Neural cell (in vitro differentiated cells): ENCODE data around the gene GNAI2. TPM values are rescaled to one million over a fixed set of nuclear protein-coding genes. Genes with fewer than 3 reads are reported as not detected.

Experiments used
- H2AFZ ChIP-seq: fragments of 200-600, 300-800 bp; sonication (generic), shearing (Covaris generic); 2 replicates; pipeline ENCODE4 v1.6.0; 2014; ENCODE audit warnings: low read depth, mild to moderate bottlenecking, antibody characterized with exemption, low read length, moderate library complexity
- H3F3A ChIP-seq: fragments of 200-600 bp; shearing (Covaris generic); 2 replicates; pipeline ENCODE4 v1.6.1; 2016; ENCODE audit warnings: mild to moderate bottlenecking, moderate library complexity, mixed read lengths, antibody characterized with exemption, low read length; ENCODE audit not compliant: insufficient read depth, poor library complexity, severe bottlenecking
- H3K27ac ChIP-seq: fragments of 200-600, 300-800 bp; sonication (generic), shearing (Covaris generic); 2 replicates; pipeline ENCODE4 v1.5.1; 2014; ENCODE audit warnings: mild to moderate bottlenecking, low read length, moderate library complexity
- H3K27me3 ChIP-seq: fragments of 300-800, 200-600 bp; sonication (generic), shearing (Covaris generic); 2 replicates; pipeline ENCODE4 v1.6.0; 2014; ENCODE audit warnings: mild to moderate bottlenecking, low read depth, low read length, moderate library complexity; ENCODE audit not compliant: insufficient read depth
- H3K36me3 ChIP-seq: fragments of 300-800, 200-600 bp; sonication (generic), shearing (Covaris generic); 2 replicates; pipeline ENCODE4 v1.5.1; 2014; ENCODE audit warnings: mild to moderate bottlenecking, antibody characterized with exemption, low read length, moderate library complexity; ENCODE audit not compliant: insufficient read depth
- H3K4me2 ChIP-seq: fragments of 300-800, 200-600 bp; sonication (generic), shearing (Covaris generic); 2 replicates; pipeline ENCODE4 v1.6.0; 2014; ENCODE audit warnings: mild to moderate bottlenecking, low read length
- H3K4me3 ChIP-seq: fragments of 300-800, 200-600 bp; sonication (generic), shearing (Covaris generic); 2 replicates; pipeline ENCODE4 v1.5.1; 2014; ENCODE audit warnings: mild to moderate bottlenecking, low read length, moderate library complexity
- H3K79me2 ChIP-seq: fragments of 200-600 bp; shearing (Covaris generic); replicated peaks from 2 replicates; pipeline ENCODE4 v1.6.0; 2014; ENCODE audit warnings: mild to moderate bottlenecking, low read length, moderate library complexity; ENCODE audit not compliant: insufficient read depth
- H3K9ac ChIP-seq: fragments of 300-800, 200-600 bp; sonication (generic), shearing (Covaris generic); 2 replicates; pipeline ENCODE4 v1.6.1; 2016; ENCODE audit warnings: mild to moderate bottlenecking, low read length, mixed read lengths
- H3K9me2 ChIP-seq: fragments of 200-600 bp; shearing (Covaris generic); 2 replicates; pipeline ENCODE4 v1.6.1; 2016; ENCODE audit warnings: mild to moderate bottlenecking, low read length, mixed read lengths; ENCODE audit not compliant: insufficient read depth
- H3K9me3 ChIP-seq: fragments of 200-600, 300-800 bp; sonication (generic), shearing (Covaris generic); 2 replicates; pipeline ENCODE4 v1.6.1; 2016; ENCODE audit warnings: mild to moderate bottlenecking, mixed run types, low read length, moderate library complexity, mixed read lengths
- H4K20me1 ChIP-seq: fragments of 200-600 bp; shearing (Covaris generic); 2 replicates; pipeline ENCODE4 v1.6.1; 2016; ENCODE audit warnings: mild to moderate bottlenecking, mixed run types; ENCODE audit not compliant: insufficient read depth
- EP300 ChIP-seq: fragments of 450-650 bp; conservative IDR thresholded peaks from 2 replicates; pipeline ENCODE4 v1.6.1; 2014; ENCODE audit warnings: antibody characterized with exemption, mild to moderate bottlenecking, moderate library complexity; ENCODE audit not compliant: poor library complexity, severe bottlenecking
- EZH2 ChIP-seq: fragments of 200-600, 300-800 bp; shearing (Covaris generic), sonication (generic); IDR thresholded peaks from 2 replicates; pipeline ENCODE4 v1.6.1; 2014; ENCODE audit warnings: antibody characterized with exemption, low read length, borderline replicate concordance, mild to moderate bottlenecking; ENCODE audit not compliant: insufficient read depth, poor library complexity, severe bottlenecking
- POLR2AphosphoS5 ChIP-seq: IDR thresholded peaks from 2 replicates; pipeline ENCODE4 v1.6.1; 2012
- RAD21 ChIP-seq: fragments of 450-650 bp; conservative IDR thresholded peaks from 2 replicates; pipeline ENCODE4 v1.6.1; 2014; ENCODE audit warnings: antibody characterized with exemption, mild to moderate bottlenecking, moderate library complexity
- SMC3 ChIP-seq: fragments of 450-650 bp; conservative IDR thresholded peaks from 2 replicates; pipeline ENCODE4 v1.6.1; 2014; ENCODE audit warnings: antibody characterized with exemption, mild to moderate bottlenecking, moderate library complexity; ENCODE audit not compliant: poor library complexity
- TAF1 ChIP-seq: IDR thresholded peaks from 2 replicates; pipeline ENCODE4 v1.6.1; 2012; ENCODE audit warnings: low read depth
- polyA plus RNA-seq: library from polyadenylated mRNA; depleted of rRNA; stranded (reverse); fragments of >200 nt; gene quantifications from 2 replicates; pipeline ENCODE4 v1.2.3, GENCODE V29; 2014
- TF ChIP-seq, protein P1 (sequence below): fragments of 450-650 bp; IDR thresholded peaks from 2 replicates; pipeline ENCODE4 v1.5.1; 2014; ENCODE audit warnings: antibody characterized with exemption, mild to moderate bottlenecking, moderate library complexity; ENCODE audit not compliant: poor library complexity, severe bottlenecking
- TF ChIP-seq, protein P2 (sequence below): IDR thresholded peaks from 2 replicates; pipeline ENCODE4 v1.6.1; 2012; ENCODE audit warnings: borderline replicate concordance

GNAI2 gene
- polyA plus RNA-seq, 1 donor from 2014 or later = 101 TPM

DNA sequence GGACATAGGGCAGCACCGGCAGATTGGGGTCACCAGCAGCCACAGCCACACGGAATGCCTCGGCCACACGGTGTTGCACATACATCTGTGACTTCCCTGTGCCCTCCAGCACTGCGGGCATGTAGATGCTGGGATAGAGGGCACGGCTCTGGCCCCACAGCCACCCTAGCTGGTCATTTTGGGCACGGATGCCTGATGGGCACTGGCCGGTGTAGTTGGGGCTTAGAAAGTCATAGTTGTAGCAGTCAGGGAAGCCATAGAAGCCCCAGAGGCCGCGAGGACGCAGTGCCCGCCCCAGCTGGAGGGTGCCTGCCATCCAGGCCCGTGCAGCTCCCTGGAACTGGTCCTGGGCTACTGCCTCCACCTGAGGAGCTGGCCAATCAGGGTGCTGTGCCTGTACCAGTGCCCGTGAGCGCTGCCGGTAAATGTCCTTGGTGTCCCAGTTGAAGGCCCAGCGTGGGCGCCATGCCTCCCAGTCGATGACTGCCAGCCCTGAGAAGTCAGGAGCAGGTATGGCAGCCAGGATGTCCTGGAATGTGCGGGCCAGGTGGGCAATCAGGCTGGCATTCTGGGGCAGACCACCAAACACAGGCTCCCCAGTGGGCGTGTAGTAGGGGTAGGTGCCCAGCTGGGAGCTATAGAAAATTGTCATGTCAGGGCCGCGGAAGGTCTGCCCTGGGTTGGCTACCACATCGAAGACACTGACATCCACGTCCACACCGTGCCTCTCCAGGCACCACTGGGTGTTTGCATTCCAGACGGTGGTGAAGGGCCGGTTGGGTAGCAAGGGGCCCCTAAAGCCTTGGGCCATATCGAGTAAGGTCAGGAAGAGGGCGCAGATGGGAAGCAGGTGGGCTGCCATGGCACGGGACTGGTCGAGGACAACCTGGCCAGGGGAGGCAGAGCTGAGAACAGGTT is 66.3 kb downstream of the GNAI2 start:
- H3K9ac ChIP-seq = no peak overlapping the region
- no peak overlapping the region for H3K4me3 ChIP-seq
- no peak overlapping the region for H3K27ac ChIP-seq

DNA sequence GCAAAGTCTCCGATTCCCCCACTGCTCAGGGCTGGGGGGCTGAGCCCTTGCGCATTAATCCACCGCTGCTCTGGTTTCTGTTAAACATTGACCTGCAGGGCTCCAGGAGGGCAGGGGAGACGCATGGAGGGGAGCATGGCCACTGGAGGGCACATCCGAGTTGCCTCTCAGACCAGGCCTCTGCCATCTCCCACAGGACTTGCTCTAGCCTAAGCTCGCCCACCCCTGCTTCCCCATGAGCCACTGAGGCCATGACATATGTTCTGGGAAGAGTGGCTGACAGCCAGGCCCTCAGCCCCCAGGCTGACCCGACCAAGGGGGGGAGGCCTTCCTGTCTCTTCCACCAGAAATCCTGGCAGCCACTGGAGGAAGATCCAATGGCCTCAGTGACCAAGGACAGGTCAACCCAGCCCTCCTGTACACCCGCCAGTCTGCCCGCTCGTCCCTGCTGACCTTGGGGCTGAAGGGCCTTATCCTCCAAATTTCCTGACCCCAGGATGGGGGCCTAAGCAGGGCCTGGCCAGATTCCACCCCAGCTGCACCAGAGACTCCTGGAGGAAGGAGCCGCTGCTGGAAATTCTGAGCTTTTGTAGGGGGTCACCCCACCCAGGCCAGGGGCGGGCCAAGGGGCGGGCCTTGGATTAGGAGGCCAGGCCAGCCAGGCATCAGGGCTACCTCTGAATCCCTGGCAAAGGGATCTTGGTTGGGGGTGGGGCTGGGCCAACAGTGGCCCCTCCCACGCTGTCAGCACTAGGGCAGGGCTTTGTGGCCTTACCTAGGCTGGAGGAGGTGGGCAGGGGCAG is 67.2 kb downstream of the GNAI2 start, which contains the start of gene HYAL1:
HYAL1 (minus strand) TSS at position 562 of the 803 bp plus-strand sequence. CDS start 618 bp downstream, outside the sequence.
- no peaks in the 10 kb centered on the region for H3K79me2 ChIP-seq
- H3K4me2 ChIP-seq = no peak within 1 kb of the TSS
- no peaks in the 10 kb centered on the region for H3K36me3 ChIP-seq
- no peak within 1 kb of the TSS for H3K27ac ChIP-seq
- no peaks in the 10 kb centered on the region for H3K9me2 ChIP-seq
- no peaks in the 10 kb centered on the region for H3K9me3 ChIP-seq
- no peak within 1 kb of the TSS for H3K9ac ChIP-seq
- no peaks in the 10 kb centered on the region for H3K27me3 ChIP-seq
- no peak within 1 kb of the TSS for H2AFZ ChIP-seq
- no peaks in the 10 kb centered on the region for H3F3A ChIP-seq
- TF ChIP-seq TAF1 (no peak), RAD21 (no peak), EP300 (no peak), EZH2 (no peak), POLR2AphosphoS5 (no peak), SMC3 (no peak)
- TF ChIP-seq, protein P1, sequence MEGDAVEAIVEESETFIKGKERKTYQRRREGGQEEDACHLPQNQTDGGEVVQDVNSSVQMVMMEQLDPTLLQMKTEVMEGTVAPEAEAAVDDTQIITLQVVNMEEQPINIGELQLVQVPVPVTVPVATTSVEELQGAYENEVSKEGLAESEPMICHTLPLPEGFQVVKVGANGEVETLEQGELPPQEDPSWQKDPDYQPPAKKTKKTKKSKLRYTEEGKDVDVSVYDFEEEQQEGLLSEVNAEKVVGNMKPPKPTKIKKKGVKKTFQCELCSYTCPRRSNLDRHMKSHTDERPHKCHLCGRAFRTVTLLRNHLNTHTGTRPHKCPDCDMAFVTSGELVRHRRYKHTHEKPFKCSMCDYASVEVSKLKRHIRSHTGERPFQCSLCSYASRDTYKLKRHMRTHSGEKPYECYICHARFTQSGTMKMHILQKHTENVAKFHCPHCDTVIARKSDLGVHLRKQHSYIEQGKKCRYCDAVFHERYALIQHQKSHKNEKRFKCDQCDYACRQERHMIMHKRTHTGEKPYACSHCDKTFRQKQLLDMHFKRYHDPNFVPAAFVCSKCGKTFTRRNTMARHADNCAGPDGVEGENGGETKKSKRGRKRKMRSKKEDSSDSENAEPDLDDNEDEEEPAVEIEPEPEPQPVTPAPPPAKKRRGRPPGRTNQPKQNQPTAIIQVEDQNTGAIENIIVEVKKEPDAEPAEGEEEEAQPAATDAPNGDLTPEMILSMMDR = no peak
- TF ChIP-seq, protein P2, sequence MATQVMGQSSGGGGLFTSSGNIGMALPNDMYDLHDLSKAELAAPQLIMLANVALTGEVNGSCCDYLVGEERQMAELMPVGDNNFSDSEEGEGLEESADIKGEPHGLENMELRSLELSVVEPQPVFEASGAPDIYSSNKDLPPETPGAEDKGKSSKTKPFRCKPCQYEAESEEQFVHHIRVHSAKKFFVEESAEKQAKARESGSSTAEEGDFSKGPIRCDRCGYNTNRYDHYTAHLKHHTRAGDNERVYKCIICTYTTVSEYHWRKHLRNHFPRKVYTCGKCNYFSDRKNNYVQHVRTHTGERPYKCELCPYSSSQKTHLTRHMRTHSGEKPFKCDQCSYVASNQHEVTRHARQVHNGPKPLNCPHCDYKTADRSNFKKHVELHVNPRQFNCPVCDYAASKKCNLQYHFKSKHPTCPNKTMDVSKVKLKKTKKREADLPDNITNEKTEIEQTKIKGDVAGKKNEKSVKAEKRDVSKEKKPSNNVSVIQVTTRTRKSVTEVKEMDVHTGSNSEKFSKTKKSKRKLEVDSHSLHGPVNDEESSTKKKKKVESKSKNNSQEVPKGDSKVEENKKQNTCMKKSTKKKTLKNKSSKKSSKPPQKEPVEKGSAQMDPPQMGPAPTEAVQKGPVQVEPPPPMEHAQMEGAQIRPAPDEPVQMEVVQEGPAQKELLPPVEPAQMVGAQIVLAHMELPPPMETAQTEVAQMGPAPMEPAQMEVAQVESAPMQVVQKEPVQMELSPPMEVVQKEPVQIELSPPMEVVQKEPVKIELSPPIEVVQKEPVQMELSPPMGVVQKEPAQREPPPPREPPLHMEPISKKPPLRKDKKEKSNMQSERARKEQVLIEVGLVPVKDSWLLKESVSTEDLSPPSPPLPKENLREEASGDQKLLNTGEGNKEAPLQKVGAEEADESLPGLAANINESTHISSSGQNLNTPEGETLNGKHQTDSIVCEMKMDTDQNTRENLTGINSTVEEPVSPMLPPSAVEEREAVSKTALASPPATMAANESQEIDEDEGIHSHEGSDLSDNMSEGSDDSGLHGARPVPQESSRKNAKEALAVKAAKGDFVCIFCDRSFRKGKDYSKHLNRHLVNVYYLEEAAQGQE = no peak
- no peaks in the 10 kb centered on the region for H4K20me1 ChIP-seq
- no peak within 1 kb of the TSS for H3K4me3 ChIP-seq

More for the DNA sequence above, 66.3 kb downstream of the GNAI2 start:
- Histone ChIP-seq H3K79me2 (no peaks in the 10 kb centered on the region), H3K9me3 (no peaks in the 10 kb centered on the region), H2AFZ (no peak overlapping the region), H3K36me3 (no peaks in the 10 kb centered on the region), H4K20me1 (no peaks in the 10 kb centered on the region), H3K9me2 (no peaks in the 10 kb centered on the region), H3F3A (no peaks in the 10 kb centered on the region), H3K27me3 (no peaks in the 10 kb centered on the region), H3K4me2 (no peak overlapping the region)
- TF ChIP-seq TAF1 = no peak
- TF ChIP-seq, protein P2 = no peak
